Measurements from ENCODE around the gene GPR75. TPM values are rescaled to one million over a fixed set of nuclear protein-coding genes. Genes with fewer than 3 reads are reported as not detected.

Gene GPR75
- total RNA-seq, 1 experiment from 2014 or later, result 5.3 TPM

- H3K4ac ChIP-seq (ENCODE audit: low read depth, low read length), result no peak overlapping the region
- H2AK5ac ChIP-seq (ENCODE audit: insufficient read length, low read length), result no peak overlapping the region
- peaks cover 10% of the 10 kb centered on the region; the same call in 1 of the 2 replicates for H3K4me1 ChIP-seq (ENCODE audit: insufficient read depth, low read length)
- H3K27ac ChIP-seq (ENCODE audit: insufficient read length, low read depth, low read length), result no peak overlapping the region
- Mint-ChIP-seq H3K4me3 (no peak overlapping the region), H3K36me3 (ENCODE audit: insufficient read depth in 1 of 3, low read depth in 3 of 3) (no peaks in the 10 kb centered on the region), H3K27ac (peak overlapping the region in 1 of 3 experiments; percentile 57; a peak in 1 of 7 replicates), H3K9me3 (no peaks in the 10 kb centered on the region), H3K27me3 (ENCODE audit: low read depth) (no peaks in the 10 kb centered on the region), H3K4me1 (peaks cover 29 to 30% of the 10 kb centered on the region in 2 experiments)
- no peaks in the 10 kb centered on the region for H3K23me2 ChIP-seq (ENCODE audit: insufficient read length, low read depth, low read length, poor library complexity, severe bottlenecking)
- DNase-seq, result no peak
- no peak overlapping the region for H4K8ac ChIP-seq (replicated peaks; ENCODE audit: insufficient read length, low read depth, low read length)
- H3K4me2 ChIP-seq (ENCODE audit: insufficient read depth, insufficient read length, low read length), result no peak overlapping the region
- H4K5ac ChIP-seq (ENCODE audit: insufficient read length, low read depth, low read length), result no peak overlapping the region
- H3K9me3 ChIP-seq (ENCODE audit: control insufficient read depth, low read depth, low read length), result no peaks in the 10 kb centered on the region
- H3K23ac ChIP-seq (ENCODE audit: insufficient read length, low read depth, low read length), result no peak overlapping the region
- H3K14ac ChIP-seq (ENCODE audit: insufficient read depth, low read length), result no peak overlapping the region
- H3K56ac ChIP-seq (ENCODE audit: insufficient read length, low read depth, low read length), result no peak overlapping the region
- H3K27me3 ChIP-seq (ENCODE audit: insufficient read depth, low read length), result no peaks in the 10 kb centered on the region
- TF ChIP-seq, protein P1, sequence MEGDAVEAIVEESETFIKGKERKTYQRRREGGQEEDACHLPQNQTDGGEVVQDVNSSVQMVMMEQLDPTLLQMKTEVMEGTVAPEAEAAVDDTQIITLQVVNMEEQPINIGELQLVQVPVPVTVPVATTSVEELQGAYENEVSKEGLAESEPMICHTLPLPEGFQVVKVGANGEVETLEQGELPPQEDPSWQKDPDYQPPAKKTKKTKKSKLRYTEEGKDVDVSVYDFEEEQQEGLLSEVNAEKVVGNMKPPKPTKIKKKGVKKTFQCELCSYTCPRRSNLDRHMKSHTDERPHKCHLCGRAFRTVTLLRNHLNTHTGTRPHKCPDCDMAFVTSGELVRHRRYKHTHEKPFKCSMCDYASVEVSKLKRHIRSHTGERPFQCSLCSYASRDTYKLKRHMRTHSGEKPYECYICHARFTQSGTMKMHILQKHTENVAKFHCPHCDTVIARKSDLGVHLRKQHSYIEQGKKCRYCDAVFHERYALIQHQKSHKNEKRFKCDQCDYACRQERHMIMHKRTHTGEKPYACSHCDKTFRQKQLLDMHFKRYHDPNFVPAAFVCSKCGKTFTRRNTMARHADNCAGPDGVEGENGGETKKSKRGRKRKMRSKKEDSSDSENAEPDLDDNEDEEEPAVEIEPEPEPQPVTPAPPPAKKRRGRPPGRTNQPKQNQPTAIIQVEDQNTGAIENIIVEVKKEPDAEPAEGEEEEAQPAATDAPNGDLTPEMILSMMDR (conservative IDR thresholded peaks at IDR 0.05), result no peak
- H2AFZ ChIP-seq (ENCODE audit: low read length), result no peak overlapping the region
- H3K79me1 ChIP-seq (ENCODE audit: insufficient read depth, low read depth, low read length, poor library complexity, severe bottlenecking), result no peaks in the 10 kb centered on the region
- H4K91ac ChIP-seq (ENCODE audit: insufficient read length, low read depth, low read length), result no peak overlapping the region
- no peak overlapping the region for H2BK120ac ChIP-seq (ENCODE audit: low read depth, low read length, poor library complexity, severe bottlenecking)
- no peak overlapping the region for H2BK5ac ChIP-seq (ENCODE audit: insufficient read length, low read length)
- H2BK15ac ChIP-seq (ENCODE audit: low read depth, low read length), result no peak overlapping the region
- H2BK20ac ChIP-seq (ENCODE audit: low read depth, low read length, poor library complexity, severe bottlenecking), result no peak overlapping the region
- H2BK12ac ChIP-seq (ENCODE audit: insufficient read length, low read depth, low read length), result no peak overlapping the region
- 100% methylated on average over 2 of the region's 11 CpGs for WGBS (ENCODE audit: extremely low coverage, insufficient read length, low lambda C conversion rate)
- no peak overlapping the region for H3K18ac ChIP-seq (ENCODE audit: insufficient read length, low read depth, low read length)
- no peak overlapping the region for H3K9ac ChIP-seq (ENCODE audit: extremely low read depth, insufficient read length, low read length)
- H3T11ph ChIP-seq (ENCODE audit: low read length), result no peak overlapping the region
- H4K20me1 ChIP-seq (ENCODE audit: control insufficient read depth, insufficient read depth, insufficient read length), result no peaks in the 10 kb centered on the region
- H3K79me2 ChIP-seq (ENCODE audit: insufficient read depth, low read length), result no peaks in the 10 kb centered on the region
Measured at GRCh38 chr2:53829273-53829979, 30.3 kb downstream of the GPR75 start.
